PC-3 (cell line): Measurements from ENCODE around the gene ZNF486. TPM values are rescaled to one million over a fixed set of nuclear protein-coding genes. Genes with fewer than 3 reads are reported as not detected.

Experiments
- ATAC-seq: fragments of 200-7000 bp; cut with Tn5 transposase; 2 replicates; pipeline ENCODE4 v1.9.1; 2020; ENCODE audit warnings: mild to moderate bottlenecking, moderate library complexity
- BruUV-seq: library from RNA; stranded (reverse); fragments of 400-500 nt; replicated peaks from 2 replicates; lab custom pipeline; 2021; lab: Mats Ljungman, UMichigan
- CTCF ChIA-PET: fragments of 300-600 bp; sonication (Branson Sonifier 250); formaldehyde crosslinking; loops from one replicate; lab custom pipeline; 2022; ENCODE audit warnings: antibody characterized with exemption; lab: Charles Lee
- POLR2A ChIA-PET: fragments of 300-600 bp; sonication (Branson Sonifier 250); formaldehyde crosslinking; loops from one replicate; lab custom pipeline; 2022; ENCODE audit warnings: antibody characterized with exemption; ENCODE audit not compliant: unreplicated experiment; lab: Charles Lee
- DNase-seq: peaks from one replicate; pipeline ENCODE4 v3.0.0-alpha.2; 2015
- H2AFZ ChIP-seq: fragments of 300-600 bp; sonication (generic); 2 replicates; pipeline ENCODE4 v1.6.0; 2016; ENCODE audit warnings: antibody characterized with exemption, low read length
- H3F3A ChIP-seq: fragments of 300-600 bp; sonication (generic); one replicate; pipeline ENCODE4 v1.6.0; 2017; ENCODE audit warnings: antibody characterized with exemption, low read length, control low read depth, mild to moderate bottlenecking; ENCODE audit not compliant: unreplicated experiment
- H3K27ac ChIP-seq: fragments of 300-600 bp; sonication (generic); 2 replicates; pipeline ENCODE4 v1.5.1; 2016; ENCODE audit warnings: mild to moderate bottlenecking, low read length
- H3K27me3 ChIP-seq: fragments of 300-600 bp; sonication (generic); 2 replicates; pipeline ENCODE4 v1.6.1; 2016; ENCODE audit warnings: low read length, mixed read lengths
- H3K36me3 ChIP-seq: fragments of 300-600 bp; sonication (generic); 2 replicates; pipeline ENCODE4 v1.6.1; 2016; ENCODE audit warnings: low read depth, mixed run types, low read length, mixed read lengths
- H3K4me1 ChIP-seq: fragments of 300-600 bp; sonication (generic); 2 replicates; pipeline ENCODE4 v1.5.1; 2016; ENCODE audit warnings: low read length; ENCODE audit not compliant: insufficient read depth
- H3K4me2 ChIP-seq: fragments of 300-600 bp; sonication (generic); 2 replicates; pipeline ENCODE4 v1.6.0; 2016; ENCODE audit warnings: low read length
- H3K4me3 ChIP-seq: fragments of 300-600 bp; sonication (generic); 2 replicates; pipeline ENCODE4 v1.5.1; 2016; ENCODE audit warnings: mild to moderate bottlenecking, low read length, mixed read lengths
- H3K79me2 ChIP-seq: fragments of 300-600 bp; sonication (generic); 2 replicates; pipeline ENCODE4 v1.6.1; 2017; ENCODE audit warnings: low read length, mixed read lengths
- H3K9ac ChIP-seq: fragments of 300-600 bp; sonication (generic); 2 replicates; pipeline ENCODE4 v1.6.0; 2016; ENCODE audit warnings: mild to moderate bottlenecking, low read length
- H3K9me2 ChIP-seq: fragments of 300-600 bp; sonication (generic); replicated peaks from 2 replicates; pipeline ENCODE4 v1.6.1; 2016; ENCODE audit warnings: mixed run types, low read length, mixed read lengths
- H3K9me3 ChIP-seq: fragments of 300-600 bp; sonication (generic); 2 replicates; pipeline ENCODE4 v1.6.1; 2016; ENCODE audit warnings: low read length, mixed read lengths
- H4K20me1 ChIP-seq: fragments of 300-600 bp; sonication (generic); 2 replicates; pipeline ENCODE4 v1.6.1; 2016; ENCODE audit warnings: low read length, mixed read lengths
- CTCF ChIP-seq: fragments of 300-600 bp; sonication (generic); conservative IDR thresholded peaks from 2 replicates; pipeline ENCODE4 v1.5.1; 2017; ENCODE audit warnings: antibody characterized with exemption, low read depth, mild to moderate bottlenecking, low read length
- EZH2 ChIP-seq: fragments of 300-600 bp; sonication (generic); IDR thresholded peaks from one replicate; pipeline ENCODE4 v1.6.1; 2017; ENCODE audit warnings: antibody characterized with exemption, mild to moderate bottlenecking, low read length; ENCODE audit not compliant: unreplicated experiment
- EZH2phosphoT487 ChIP-seq: fragments of 300-600 bp; sonication (generic); IDR thresholded peaks from 2 replicates; pipeline ENCODE4 v1.6.1; 2018; ENCODE audit warnings: mild to moderate bottlenecking, antibody characterized with exemption, low read length, borderline replicate concordance
- intact Hi-C: fragments of 100-400 bp; cut with micrococcal nuclease; formaldehyde crosslinking; loops from 2 replicates; pipeline ENCODE4 v1.9.0; 2023
- total RNA-seq: library from RNA; depleted of rRNA; stranded (reverse); fragments of >200 nt; gene quantifications from 2 replicates; pipeline ENCODE4 v1.2.3, GENCODE V29; 2014

Gene ZNF486
- total RNA-seq, 1 experiment from 2014 or later, result 0.11 TPM

DNA sequence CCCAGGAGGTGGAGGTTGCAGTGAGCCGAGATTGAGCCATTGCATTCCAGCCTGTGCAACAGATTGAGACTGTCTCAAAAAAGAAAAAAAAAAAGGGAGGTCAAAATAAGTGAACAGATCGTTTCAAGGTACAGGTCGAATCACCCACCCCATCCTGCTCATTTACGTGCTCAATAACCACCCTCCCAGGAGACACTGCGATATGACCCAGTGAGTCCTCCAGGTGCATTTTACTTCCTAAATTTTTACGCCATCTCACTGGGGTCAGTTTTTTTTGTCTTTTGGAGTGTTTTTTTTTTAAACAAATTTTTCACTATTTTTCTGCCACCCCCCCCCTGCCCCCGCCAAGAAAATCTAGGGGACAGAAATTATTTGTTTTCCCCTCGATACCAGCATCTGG is 68.1 kb downstream of the ZNF486 start:
- DNase-seq (no peak), ATAC-seq (no peak)
- Histone ChIP-seq H3K4me1 (no peaks in the 10 kb centered on the region), H3K79me2 (no peaks in the 10 kb centered on the region), H3K27ac (no peak overlapping the region), H3K36me3 (no peaks in the 10 kb centered on the region), H3K9me2 (no peaks in the 10 kb centered on the region), H3K4me3 (no peak overlapping the region), H3K27me3 (no peaks in the 10 kb centered on the region), H3K9ac (no peak overlapping the region), H3K4me2 (no peak overlapping the region), H4K20me1 (no peaks in the 10 kb centered on the region), H3F3A (no peaks in the 10 kb centered on the region), H3K9me3 (no peaks in the 10 kb centered on the region; the same call in 1 of the 2 replicates), H2AFZ (no peak overlapping the region)
- TF ChIP-seq CTCF (no peak), EZH2 (no peak), EZH2phosphoT487 (no peak)
- POLR2A ChIA-PET, result no interaction called here
- intact Hi-C loops, result no loop called here
- no TSS peak for BruUV-seq
- CTCF ChIA-PET, result no interaction called here

- H3K27ac ChIP-seq, result no peak overlapping the region
- H4K20me1 ChIP-seq, result no peaks in the 10 kb centered on the region
- no peak for ATAC-seq
- TF ChIP-seq EZH2, result no peak
- TF ChIP-seq EZH2phosphoT487, result no peak
- TF ChIP-seq CTCF, result no peak
- no peaks in the 10 kb centered on the region for H3K4me1 ChIP-seq
- no peaks in the 10 kb centered on the region for H3K36me3 ChIP-seq
- intact Hi-C loops, result no loop called here
- no peaks in the 10 kb centered on the region for H3F3A ChIP-seq
- H3K9ac ChIP-seq, result no peak overlapping the region
- no peaks in the 10 kb centered on the region; the same call in 1 of the 2 replicates for H3K9me3 ChIP-seq
- ChIA-PET CTCF (no interaction called here), POLR2A (no interaction called here)
- H2AFZ ChIP-seq, result no peak overlapping the region
- no peaks in the 10 kb centered on the region for H3K9me2 ChIP-seq
- H3K4me2 ChIP-seq, result no peak overlapping the region
- no peaks in the 10 kb centered on the region for H3K27me3 ChIP-seq
- H3K4me3 ChIP-seq, result no peak overlapping the region
- no TSS peak for BruUV-seq
- DNase-seq, result no peak
- no peaks in the 10 kb centered on the region for H3K79me2 ChIP-seq
These were observed 71.0 kb downstream of the ZNF486 start for GRCh38 chr19:20237773-20238623.

- Histone ChIP-seq H2AFZ (no peak overlapping the region), H3K27ac (no peak overlapping the region), H3K79me2 (no peaks in the 10 kb centered on the region), H3K9ac (no peak overlapping the region), H4K20me1 (no peaks in the 10 kb centered on the region), H3K9me2 (no peaks in the 10 kb centered on the region), H3K4me2 (no peak overlapping the region), H3K27me3 (no peaks in the 10 kb centered on the region), H3K9me3 (no peaks in the 10 kb centered on the region; the same call in 1 of the 2 replicates), H3K4me3 (no peak overlapping the region), H3F3A (no peaks in the 10 kb centered on the region), H3K36me3 (no peaks in the 10 kb centered on the region; the same call in 1 of the 2 replicates), H3K4me1 (no peaks in the 10 kb centered on the region)
- intact Hi-C loops, result loop anchor here (5.0 kb wide), 1 partner anchor 284 kb away; no protein-coding TSS in a partner anchor
- BruUV-seq, result no TSS peak
- CTCF ChIA-PET, result no interaction called here
- POLR2A ChIA-PET, result no interaction called here
- TF ChIP-seq CTCF, result no peak
- TF ChIP-seq EZH2phosphoT487, result no peak
- no peak for TF ChIP-seq EZH2
- DNase-seq (no peak), ATAC-seq (no peak)
These were observed 76.6 kb downstream of the ZNF486 start for GRCh38 chr19:20243629-20244028.
